ENCODE results near the gene TMX1.

DNA sequence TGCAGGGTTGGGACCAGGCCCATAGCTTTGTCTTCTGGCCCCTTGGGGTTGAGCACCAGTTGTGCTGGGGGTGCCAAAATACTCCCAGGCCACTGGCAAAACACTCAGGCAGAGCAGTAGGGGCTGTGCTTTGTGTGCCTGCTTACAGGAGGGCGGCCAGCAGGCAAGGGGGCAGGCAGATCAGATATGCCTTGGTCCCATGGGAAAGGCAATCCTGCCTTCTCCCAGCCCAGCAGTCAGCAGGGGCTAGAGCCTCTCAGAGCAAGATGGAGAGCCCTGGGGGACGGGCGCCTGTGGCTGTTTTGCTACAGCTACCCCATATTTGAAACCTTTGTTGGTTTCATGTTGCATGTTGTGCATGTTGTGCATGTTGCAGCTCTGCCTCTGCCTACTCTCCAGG, 36.2 kb upstream of the TMX1 start:
- TF ChIP-seq, protein P1, sequence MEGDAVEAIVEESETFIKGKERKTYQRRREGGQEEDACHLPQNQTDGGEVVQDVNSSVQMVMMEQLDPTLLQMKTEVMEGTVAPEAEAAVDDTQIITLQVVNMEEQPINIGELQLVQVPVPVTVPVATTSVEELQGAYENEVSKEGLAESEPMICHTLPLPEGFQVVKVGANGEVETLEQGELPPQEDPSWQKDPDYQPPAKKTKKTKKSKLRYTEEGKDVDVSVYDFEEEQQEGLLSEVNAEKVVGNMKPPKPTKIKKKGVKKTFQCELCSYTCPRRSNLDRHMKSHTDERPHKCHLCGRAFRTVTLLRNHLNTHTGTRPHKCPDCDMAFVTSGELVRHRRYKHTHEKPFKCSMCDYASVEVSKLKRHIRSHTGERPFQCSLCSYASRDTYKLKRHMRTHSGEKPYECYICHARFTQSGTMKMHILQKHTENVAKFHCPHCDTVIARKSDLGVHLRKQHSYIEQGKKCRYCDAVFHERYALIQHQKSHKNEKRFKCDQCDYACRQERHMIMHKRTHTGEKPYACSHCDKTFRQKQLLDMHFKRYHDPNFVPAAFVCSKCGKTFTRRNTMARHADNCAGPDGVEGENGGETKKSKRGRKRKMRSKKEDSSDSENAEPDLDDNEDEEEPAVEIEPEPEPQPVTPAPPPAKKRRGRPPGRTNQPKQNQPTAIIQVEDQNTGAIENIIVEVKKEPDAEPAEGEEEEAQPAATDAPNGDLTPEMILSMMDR (IDR thresholded peaks at IDR 0.05; ENCODE audit: low read depth, low read length), result no peak
- TF ChIP-seq POLR2A (IDR thresholded peaks at IDR 0.05; ENCODE audit: extremely low read depth, insufficient read length), result no peak
- TF ChIP-seq, protein P2, sequence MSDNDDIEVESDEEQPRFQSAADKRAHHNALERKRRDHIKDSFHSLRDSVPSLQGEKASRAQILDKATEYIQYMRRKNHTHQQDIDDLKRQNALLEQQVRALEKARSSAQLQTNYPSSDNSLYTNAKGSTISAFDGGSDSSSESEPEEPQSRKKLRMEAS (IDR thresholded peaks at IDR 0.05; ENCODE audit: low read depth, low read length), result no peak
